HepG2 (cell line): ENCODE results near the gene C16orf87. TPM values are rescaled to one million over a fixed set of nuclear protein-coding genes. Genes with fewer than 3 reads are reported as not detected.

Source experiments
- AKAP8 ChIP-seq: sonication (generic); formaldehyde crosslinking; IDR thresholded peaks from 2 replicates; pipeline ENCODE4 v1.5.1; 2020; ENCODE audit warnings: mild to moderate bottlenecking, missing genetic modification reagents
- IRF9 ChIP-seq: sonication (generic); formaldehyde crosslinking; IDR thresholded peaks from 2 replicates; pipeline ENCODE4 v1.8.0; 2022; ENCODE audit warnings: missing genetic modification reagents, mild to moderate bottlenecking, borderline replicate concordance
- KDM1A ChIP-seq: IDR thresholded peaks from 2 replicates; pipeline ENCODE4 v1.6.1; 2016; ENCODE audit warnings: missing compliant biosample characterization
- KDM5B ChIP-seq: sonication (generic); formaldehyde crosslinking; IDR thresholded peaks from 2 replicates; pipeline ENCODE4 v1.4.0; 2020; ENCODE audit warnings: missing genetic modification reagents, mild to moderate bottlenecking, borderline replicate concordance
- KLF13 ChIP-seq: sonication (generic); formaldehyde crosslinking; IDR thresholded peaks from 2 replicates; pipeline ENCODE4 v1.4.0; 2020; ENCODE audit warnings: mild to moderate bottlenecking, missing genetic modification reagents
- MAF1 ChIP-seq: sonication (generic); formaldehyde crosslinking; IDR thresholded peaks from 2 replicates; pipeline ENCODE4 v1.5.0; 2020; ENCODE audit warnings: missing genetic modification reagents, borderline replicate concordance
- MED1 ChIP-seq: sonication (generic); formaldehyde crosslinking; IDR thresholded peaks from 2 replicates; pipeline ENCODE4 v1.4.0; 2020; ENCODE audit warnings: missing genetic modification reagents
- MXD3 ChIP-seq: IDR thresholded peaks from 2 replicates; pipeline ENCODE4 v1.6.1; 2016; ENCODE audit warnings: mild to moderate bottlenecking, missing biosample characterization, missing genetic modification reagents
- NAIF1 ChIP-seq: sonication (generic); formaldehyde crosslinking; IDR thresholded peaks from 2 replicates; pipeline ENCODE4 v1.5.0; 2020; ENCODE audit warnings: mild to moderate bottlenecking, missing genetic modification reagents, borderline replicate concordance
- PHB2 ChIP-seq: fragments of 450-650 bp; IDR thresholded peaks from 2 replicates; pipeline ENCODE4 v1.6.1; 2018; ENCODE audit not compliant: partially characterized antibody
- SOX13 ChIP-seq, 3 experiments: fragments of 450-650 bp in 1 of 3; sonication (generic) in 1 of 3; formaldehyde crosslinking in 1 of 3; IDR thresholded peaks in 2 of 3; conservative IDR thresholded peaks in 1 of 3; 2 replicates each; pipeline versions ENCODE4 v1.5.0 to v1.6.1; 2016 to 2020; ENCODE audit warnings: antibody characterized with exemption in 1 of 3, mild to moderate bottlenecking in 1 of 3, missing compliant biosample characterization in 1 of 3, missing genetic modification reagents in 1 of 3, moderate library complexity in 1 of 3
- SP1 ChIP-seq, 2 experiments: fragments of 450-650 bp in 1 of 2; sonication (generic) in 1 of 2; formaldehyde crosslinking in 1 of 2; IDR thresholded peaks; 2 replicates each; pipeline versions ENCODE4 v1.4.0 to v1.6.1; 2016 to 2020; ENCODE audit warnings: missing genetic modification reagents in 1 of 2
- SRSF9 ChIP-seq: fragments of 200-400 bp; formaldehyde crosslinking; IDR thresholded peaks from 2 replicates; pipeline ENCODE4 v1.6.1; 2018; ENCODE audit warnings: borderline replicate concordance, mild to moderate bottlenecking, low read depth, low read length; ENCODE audit not compliant: insufficient read depth, poor library complexity, severe bottlenecking
- STAG1 ChIP-seq: sonication (generic); formaldehyde crosslinking; IDR thresholded peaks from 2 replicates; pipeline ENCODE4 v1.4.0; 2020; ENCODE audit warnings: missing genetic modification reagents
- TCF12 ChIP-seq, 2 experiments: fragments of 450-650 bp in 1 of 2; sonication (generic) in 1 of 2; formaldehyde crosslinking in 1 of 2; IDR thresholded peaks; 2 replicates each; pipeline versions ENCODE4 v1.6.1 to v1.8.0; 2017 to 2022; ENCODE audit warnings: antibody characterized with exemption in 1 of 2, mild to moderate bottlenecking in 1 of 2, missing genetic modification reagents in 1 of 2, moderate library complexity in 1 of 2
- ZBTB7B ChIP-seq: sonication (generic); formaldehyde crosslinking; IDR thresholded peaks from 2 replicates; pipeline ENCODE4 v1.4.0; 2020; ENCODE audit warnings: missing genetic modification reagents
- ZBTB8A ChIP-seq: sonication (generic); formaldehyde crosslinking; IDR thresholded peaks from 2 replicates; pipeline ENCODE4 v1.4.0; 2020; ENCODE audit warnings: mild to moderate bottlenecking, low read depth, missing genetic modification reagents, borderline replicate concordance
- ZMAT3 ChIP-seq: sonication (generic); formaldehyde crosslinking; conservative IDR thresholded peaks from 2 replicates; pipeline ENCODE4 v1.7.0; 2021; ENCODE audit warnings: missing genetic modification reagents
- ZNF138 ChIP-seq: sonication (generic); formaldehyde crosslinking; IDR thresholded peaks from 2 replicates; pipeline ENCODE4 v1.5.0; 2020; ENCODE audit warnings: mild to moderate bottlenecking, low read depth, missing genetic modification reagents
- ZNF230 ChIP-seq: sonication (generic); formaldehyde crosslinking; IDR thresholded peaks from 2 replicates; pipeline ENCODE4 v1.4.0; 2020; ENCODE audit warnings: mild to moderate bottlenecking, missing genetic modification reagents
- ZNF3 ChIP-seq: IDR thresholded peaks from 2 replicates; pipeline ENCODE4 v1.7.0; 2017; ENCODE audit warnings: inconsistent platforms
- ZNF543 ChIP-seq: sonication (generic); formaldehyde crosslinking; IDR thresholded peaks from 2 replicates; pipeline ENCODE4 v1.4.0; 2020; ENCODE audit warnings: mild to moderate bottlenecking, missing genetic modification reagents
- ZNF674 ChIP-seq: sonication (generic); formaldehyde crosslinking; IDR thresholded peaks from 2 replicates; pipeline ENCODE4 v1.5.0; 2020; ENCODE audit warnings: low read depth, mild to moderate bottlenecking, missing genetic modification reagents
- ZNF788 ChIP-seq: sonication (generic); formaldehyde crosslinking; IDR thresholded peaks from 2 replicates; pipeline ENCODE4 v1.5.0; 2020; ENCODE audit warnings: mild to moderate bottlenecking, missing genetic modification reagents, borderline replicate concordance
- ZNF841 ChIP-seq: sonication (generic); formaldehyde crosslinking; IDR thresholded peaks from 2 replicates; pipeline ENCODE4 v1.8.1; 2023; ENCODE audit warnings: missing genetic modification reagents, borderline replicate concordance
- ZNF891 ChIP-seq: sonication (generic); formaldehyde crosslinking; IDR thresholded peaks from 2 replicates; pipeline ENCODE4 v1.5.0; 2020; ENCODE audit warnings: mild to moderate bottlenecking, missing genetic modification reagents
- polyA plus RNA-seq, 8 experiments: library from polyadenylated mRNA; depleted of rRNA in 3 of 8; stranded (reverse) in 7 of 8; unstranded in 1 of 8; fragments of >200 nt; fragmentation: Illumina TruSeq in 4 of 8; extraction: Trizol in 4 of 8; gene quantifications; 2 replicates each; pipeline versions ENCODE4 v1.2.1 to v1.2.3, GENCODE V29; 2011 to 2016; ENCODE audit warnings: low read depth in 4 of 8, missing spikeins in 1 of 8, mixed read lengths in 1 of 8; ENCODE audit not compliant: insufficient read depth in 1 of 8
- total RNA-seq, 5 experiments: library from RNA; depleted of rRNA; stranded (reverse); fragments of >200 nt; fragmentation: Illumina TruSeq; extraction: Trizol; gene quantifications; 2 replicates each; pipeline ENCODE4 v1.2.3, GENCODE V29; 2016; ENCODE audit warnings: low read depth in 1 of 5
- TF ChIP-seq, protein P1 (sequence below): sonication (generic); formaldehyde crosslinking; IDR thresholded peaks from 2 replicates; pipeline ENCODE4 v1.8.1; 2023; ENCODE audit warnings: missing genetic modification reagents, mild to moderate bottlenecking, borderline replicate concordance
- TF ChIP-seq, protein P2 (sequence below): sonication (generic); formaldehyde crosslinking; IDR thresholded peaks from 2 replicates; pipeline ENCODE4 v1.4.0; 2020; ENCODE audit warnings: missing genetic modification reagents, low read depth, mild to moderate bottlenecking, borderline replicate concordance
- TF ChIP-seq, protein P3 (sequence below): sonication (generic); formaldehyde crosslinking; IDR thresholded peaks from 2 replicates; pipeline ENCODE4 v1.5.1; 2020; ENCODE audit warnings: missing genetic modification reagents, mild to moderate bottlenecking, borderline replicate concordance

Gene C16orf87
- total and polyA plus RNA-seq, 2 of the 13 experiments (the other 11 are each of a cell fraction or from before 2014, with no cell fraction given), result 8.6 to 19.5 TPM

GRCh38 chr16:46839986-46840443, 9.0 kb upstream of the C16orf87 start (continued):
- peak; percentile 60 for TF ChIP-seq MED1
- TF ChIP-seq ZNF138 (CRISPR knock-in tag), result no peak
- no peak for TF ChIP-seq IRF9 (CRISPR knock-in tag)
- TF ChIP-seq ZNF3 (CRISPR knock-in tag), result no peak
- TF ChIP-seq STAG1 (CRISPR knock-in tag), result no peak
- TF ChIP-seq PHB2, result no peak
- no peak for TF ChIP-seq KLF13 (CRISPR knock-in tag)
- TF ChIP-seq ZNF543, result no peak
- no peak for TF ChIP-seq ZNF841 (CRISPR knock-in tag)
- TF ChIP-seq ZNF674 (CRISPR knock-in tag), result no peak
- no peak for TF ChIP-seq SOX13 (IDR thresholded peaks at IDR 0.05)
- TF ChIP-seq SOX13 (CRISPR knock-in tag; conservative IDR thresholded peaks at IDR 0.05 in 1 of 2, IDR thresholded peaks at IDR 0.05 in 1 of 2), result no peak
- TF ChIP-seq ZNF230 (CRISPR knock-in tag), result peak; percentile 50; the same call in 1 of the 2 replicates
- no peak for TF ChIP-seq KDM1A
- no peak for TF ChIP-seq TCF12 (IDR thresholded peaks at IDR 0.05)
- TF ChIP-seq TCF12 (CRISPR knock-in tag; IDR thresholded peaks at IDR 0.05), result no peak
- TF ChIP-seq NAIF1 (CRISPR knock-in tag), result no peak
- no peak for TF ChIP-seq ZBTB7B (CRISPR knock-in tag)
- TF ChIP-seq SRSF9, result no peak
- TF ChIP-seq ZNF891 (CRISPR knock-in tag), result no peak
- TF ChIP-seq MXD3 (CRISPR knock-in tag), result no peak
- TF ChIP-seq ZBTB8A, result no peak
- TF ChIP-seq SP1 (IDR thresholded peaks at IDR 0.05), result no peak
- no peak for TF ChIP-seq SP1 (CRISPR knock-in tag; IDR thresholded peaks at IDR 0.05)
- TF ChIP-seq, protein P1, sequence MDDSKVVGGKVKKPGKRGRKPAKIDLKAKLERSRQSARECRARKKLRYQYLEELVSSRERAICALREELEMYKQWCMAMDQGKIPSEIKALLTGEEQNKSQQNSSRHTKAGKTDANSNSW (CRISPR knock-in tag), result no peak
- no peak for TF ChIP-seq MAF1
- TF ChIP-seq, protein P2, sequence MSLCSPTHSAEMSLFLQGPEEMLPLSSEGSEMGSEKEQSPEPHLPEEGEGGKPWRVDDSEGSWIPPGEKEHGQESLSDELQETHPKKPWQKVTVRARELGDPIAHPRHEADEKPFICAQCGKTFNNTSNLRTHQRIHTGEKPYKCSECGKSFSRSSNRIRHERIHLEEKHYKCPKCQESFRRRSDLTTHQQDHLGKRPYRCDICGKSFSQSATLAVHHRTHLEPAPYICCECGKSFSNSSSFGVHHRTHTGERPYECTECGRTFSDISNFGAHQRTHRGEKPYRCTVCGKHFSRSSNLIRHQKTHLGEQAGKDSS, result no peak
- TF ChIP-seq AKAP8 (CRISPR knock-in tag), result no peak
- no peak for TF ChIP-seq KDM5B (CRISPR knock-in tag)
- TF ChIP-seq ZMAT3, result no peak
- TF ChIP-seq, protein P3, sequence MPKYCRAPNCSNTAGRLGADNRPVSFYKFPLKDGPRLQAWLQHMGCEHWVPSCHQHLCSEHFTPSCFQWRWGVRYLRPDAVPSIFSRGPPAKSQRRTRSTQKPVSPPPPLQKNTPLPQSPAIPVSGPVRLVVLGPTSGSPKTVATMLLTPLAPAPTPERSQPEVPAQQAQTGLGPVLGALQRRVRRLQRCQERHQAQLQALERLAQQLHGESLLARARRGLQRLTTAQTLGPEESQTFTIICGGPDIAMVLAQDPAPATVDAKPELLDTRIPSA (CRISPR knock-in tag), result no peak
- TF ChIP-seq ZNF788 (CRISPR knock-in tag), result no peak
